ENCODE data around the gene C6orf89. TPM values are rescaled to one million over a fixed set of nuclear protein-coding genes. Genes with fewer than 3 reads are reported as not detected.
"Not testable (repeated sequence)": the region's sequence is repeated elsewhere in the genome, so short reads cannot be mapped to it uniquely, and the experiment has no call there.

The C6orf89 gene
- total and polyA plus RNA-seq, 9 donors: 23.1 to 102 (median 62.2) TPM

GRCh38 chr6:36890112-36890663 lies 4.4 kb downstream of the C6orf89 start:
- DNase-seq: no peak
- TF ChIP-seq POLR2A (IDR thresholded peaks at IDR 0.05) (no peak), EP300 (IDR thresholded peaks at IDR 0.05) (no peak)
- TF ChIP-seq, protein P1, sequence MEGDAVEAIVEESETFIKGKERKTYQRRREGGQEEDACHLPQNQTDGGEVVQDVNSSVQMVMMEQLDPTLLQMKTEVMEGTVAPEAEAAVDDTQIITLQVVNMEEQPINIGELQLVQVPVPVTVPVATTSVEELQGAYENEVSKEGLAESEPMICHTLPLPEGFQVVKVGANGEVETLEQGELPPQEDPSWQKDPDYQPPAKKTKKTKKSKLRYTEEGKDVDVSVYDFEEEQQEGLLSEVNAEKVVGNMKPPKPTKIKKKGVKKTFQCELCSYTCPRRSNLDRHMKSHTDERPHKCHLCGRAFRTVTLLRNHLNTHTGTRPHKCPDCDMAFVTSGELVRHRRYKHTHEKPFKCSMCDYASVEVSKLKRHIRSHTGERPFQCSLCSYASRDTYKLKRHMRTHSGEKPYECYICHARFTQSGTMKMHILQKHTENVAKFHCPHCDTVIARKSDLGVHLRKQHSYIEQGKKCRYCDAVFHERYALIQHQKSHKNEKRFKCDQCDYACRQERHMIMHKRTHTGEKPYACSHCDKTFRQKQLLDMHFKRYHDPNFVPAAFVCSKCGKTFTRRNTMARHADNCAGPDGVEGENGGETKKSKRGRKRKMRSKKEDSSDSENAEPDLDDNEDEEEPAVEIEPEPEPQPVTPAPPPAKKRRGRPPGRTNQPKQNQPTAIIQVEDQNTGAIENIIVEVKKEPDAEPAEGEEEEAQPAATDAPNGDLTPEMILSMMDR (IDR thresholded peaks at IDR 0.05): no peak
- Histone ChIP-seq H3K27ac (no peak overlapping the region), H3K4me1 (ENCODE audit: insufficient read depth) (peaks cover 3% of the 10 kb centered on the region), H3K36me3 (no peaks in the 10 kb centered on the region), H3K4me3 (no peak overlapping the region), H3K9me3 (no peaks in the 10 kb centered on the region), H3K27me3 (no peaks in the 10 kb centered on the region)
- 96 to 98% (median 96%) methylated on average over 3 of the region's 3 CpGs for WGBS, 3 donors
- intact Hi-C loops (cut with DNase I): loop anchor here in 1 of 4 donors (10.0 kb wide), 1 partner anchor 315 kb away; no protein-coding TSS in a partner anchor

- not testable (repeated sequence) for H3K27ac ChIP-seq; H3K27me3 ChIP-seq; H3K4me1 ChIP-seq (ENCODE audit: insufficient read depth); H3K4me3 ChIP-seq; H3K9me3 ChIP-seq; DNase-seq; H3K36me3 ChIP-seq
- 96 to 97% (median 97%) methylated on average over 2 of the region's 2 CpGs for WGBS, 3 donors
- intact Hi-C loops (cut with DNase I): loop anchor here in 1 of 4 donors (10.0 kb wide), 1 partner anchor 314 kb away; no protein-coding TSS in a partner anchor
Observed at GRCh38 chr6:36891153-36891552, 5.4 kb downstream of the C6orf89 start.

DNA sequence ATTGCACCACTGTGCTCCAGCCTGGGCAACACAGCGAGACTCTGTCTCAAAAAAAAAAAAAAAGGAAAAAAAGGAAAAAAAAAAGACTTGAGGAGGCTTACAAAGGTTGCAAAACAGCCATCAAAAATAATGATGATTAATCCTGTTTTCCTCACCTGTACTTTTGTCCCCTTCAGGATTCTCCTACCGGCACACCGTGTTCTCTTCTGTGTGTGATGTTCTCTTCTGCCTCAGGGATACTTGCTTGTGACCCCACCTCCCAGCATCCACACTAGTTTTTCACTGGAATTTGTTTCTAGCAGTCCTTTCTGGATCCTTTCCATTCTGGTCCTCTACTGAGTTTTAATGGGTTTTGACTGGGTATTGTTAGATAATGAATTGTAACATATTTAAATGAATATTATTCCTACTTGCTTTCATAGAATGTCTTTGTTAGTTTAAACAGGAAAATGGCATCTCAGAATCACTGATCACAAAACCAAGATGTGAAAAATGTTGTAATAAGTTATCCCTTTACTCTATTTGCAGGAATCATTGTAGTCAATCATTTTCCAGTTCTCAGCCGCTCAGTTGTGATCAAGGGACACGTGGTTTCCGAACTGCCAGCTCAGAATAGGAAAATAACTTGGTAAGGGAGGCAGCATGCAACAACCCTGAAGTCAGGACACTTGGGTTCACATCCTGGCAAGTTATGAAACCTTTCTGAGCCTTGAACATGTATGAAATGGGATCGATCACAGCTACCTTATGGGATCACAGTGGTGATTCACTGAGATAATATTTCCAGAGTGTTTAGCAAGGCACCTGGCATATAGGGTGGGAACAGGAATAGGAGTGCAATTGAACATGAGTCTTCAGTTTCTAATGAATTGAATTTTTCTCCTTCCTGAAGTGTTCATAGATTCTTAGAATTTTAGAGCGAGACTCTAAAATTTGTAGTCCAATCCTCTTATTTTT lies 8.5 kb downstream of the C6orf89 start:
- H3K27me3 ChIP-seq: no peaks in the 10 kb centered on the region
- no peak for DNase-seq
- no peak overlapping the region for H3K4me3 ChIP-seq
- no peak overlapping the region for H3K27ac ChIP-seq
- peaks cover 1% of the 10 kb centered on the region for H3K4me1 ChIP-seq (ENCODE audit: insufficient read depth)
- TF ChIP-seq POLR2A (IDR thresholded peaks at IDR 0.05): no peak
- no peak for TF ChIP-seq EP300 (IDR thresholded peaks at IDR 0.05)
- TF ChIP-seq, protein P1 (IDR thresholded peaks at IDR 0.05): no peak
- H3K9me3 ChIP-seq: no peaks in the 10 kb centered on the region
- no peaks in the 10 kb centered on the region for H3K36me3 ChIP-seq
- 90 to 94% (median 91%) methylated on average over 8 of the region's 8 CpGs for WGBS, 3 donors
- intact Hi-C loops (cut with DNase I): loop anchor here in 1 of 4 donors (10.0 kb wide), 1 partner anchor 311 kb away; no protein-coding TSS in a partner anchor

DNA sequence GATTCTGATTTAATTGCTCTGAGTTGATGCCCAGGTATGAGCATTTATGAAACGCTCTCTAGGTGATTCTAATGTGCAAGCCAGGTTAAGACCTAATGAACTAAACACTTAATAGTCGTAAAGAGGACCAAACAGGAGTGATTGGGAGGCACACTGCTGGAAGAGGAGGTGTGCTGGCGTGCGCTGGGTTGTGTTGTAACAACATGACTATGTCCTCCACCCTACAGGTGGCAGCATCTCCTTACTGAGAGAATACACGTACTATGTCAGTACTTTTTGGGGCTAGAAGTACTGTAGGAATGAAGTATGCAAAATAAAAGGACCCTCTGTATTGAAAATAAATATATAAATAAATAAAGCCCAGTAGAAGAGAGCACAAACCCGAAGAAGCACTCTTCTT lies 11.9 kb downstream of the C6orf89 start:
- no peak for DNase-seq

More for the DNA sequence above, 11.9 kb downstream of the C6orf89 start:
- WGBS, 3 donors: 69 to 72% (median 69%) methylated on average over 6 of the region's 6 CpGs
- Histone ChIP-seq H3K9me3 (no peaks in the 10 kb centered on the region), H3K27ac (no peak overlapping the region), H3K4me3 (no peak overlapping the region), H3K27me3 (no peaks in the 10 kb centered on the region), H3K36me3 (no peaks in the 10 kb centered on the region), H3K4me1 (ENCODE audit: insufficient read depth) (peaks cover 1% of the 10 kb centered on the region)
- TF ChIP-seq, protein P1 (IDR thresholded peaks at IDR 0.05): peak in 1 of 3 donors; percentile 24
- TF ChIP-seq EP300 (IDR thresholded peaks at IDR 0.05): no peak
- intact Hi-C loops (cut with DNase I): loop anchor here in 1 of 4 donors (10.0 kb wide), 1 partner anchor 307 kb away; no protein-coding TSS in a partner anchor
